GM10266 (cell line): ENCODE results near the gene ZBTB17.
"Not testable (repeated sequence)": the region's sequence is repeated elsewhere in the genome, so short reads cannot be mapped to it uniquely, and the experiment has no call there.

Experiments
- DNase-seq: peaks from one replicate; pipeline ENCODE4 v3.0.0; 2012; ENCODE audit errors: extremely low spot score
- CTCF ChIP-seq: IDR thresholded peaks from 2 replicates; pipeline ENCODE4 v1.5.1; 2012; ENCODE audit warnings: mild to moderate bottlenecking, low read depth; ENCODE audit not compliant: control insufficient read depth, insufficient read depth; ENCODE audit errors: missing control alignments

The ZBTB17 gene

GRCh38 chr1:15975805-15976680, at the start of gene ZBTB17:
TSS of gene ZBTB17 (minus strand) at chr1:15976101. CDS start at chr1:15948495, 27,606 bp downstream.
- TF ChIP-seq CTCF = no peak

GRCh38 chr1:16023050-16023653, 47.3 kb upstream of the ZBTB17 start:
- DNase-seq = no peak
- no peak for TF ChIP-seq CTCF

More at GRCh38 chr1:15975805-15976680, at the start of gene ZBTB17:
- peak; percentile 95 for DNase-seq

GRCh38 chr1:16022393-16022792, 46.5 kb upstream of the ZBTB17 start:
- no peak for DNase-seq
- TF ChIP-seq CTCF = no peak

- no peak for TF ChIP-seq CTCF
- no peak for DNase-seq
Measured at GRCh38 chr1:16021681-16022080, 45.8 kb upstream of the ZBTB17 start, which contains the start of gene CLCNKA. TSS of gene CLCNKA (plus strand) at chr1:16022036. CDS start at chr1:16022620, 584 bp downstream.

DNA sequence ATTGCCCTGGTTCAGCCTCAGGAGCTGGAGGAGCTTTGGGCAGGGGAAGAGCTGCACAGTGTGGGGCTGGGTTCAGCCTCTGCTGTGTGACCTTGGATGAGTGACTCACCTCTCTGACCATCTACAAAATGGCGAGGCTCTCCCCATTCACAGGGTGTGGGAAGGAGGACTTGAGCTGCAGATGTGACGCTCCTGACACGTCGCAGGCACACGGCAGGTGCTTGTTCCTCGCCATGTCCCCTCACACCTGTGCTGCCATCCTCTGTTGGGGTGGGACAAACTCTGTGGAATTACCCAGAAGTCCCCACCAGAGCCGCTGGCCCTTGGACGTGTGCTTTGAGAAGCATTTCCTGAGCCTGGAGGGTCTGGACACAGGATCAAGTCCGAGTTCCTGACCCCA, 45.0 kb upstream of the ZBTB17 start:
- not testable (repeated sequence) for DNase-seq

GRCh38 chr1:16020325-16020724, 44.4 kb upstream of the ZBTB17 start:
- DNase-seq = no peak
- no peak for TF ChIP-seq CTCF

- TF ChIP-seq CTCF = no peak
- DNase-seq = no peak
Measured at GRCh38 chr1:16019644-16020277, 43.9 kb upstream of the ZBTB17 start.
